GM10248 (cell line): Measurements from ENCODE around the gene SLC6A14.

Experiments
- CTCF ChIA-PET: fragments of 300-600 bp; sonication (Branson Sonifier 250); formaldehyde crosslinking; extraction: SDS; loops from one replicate; lab custom pipeline; 2021; ENCODE audit warnings: antibody characterized with exemption; lab: Yijun Ruan, JAX
- POLR2A ChIA-PET: fragments of 350-650 bp; sonication (Branson Sonifier 250); formaldehyde crosslinking; extraction: SDS; loops from one replicate; lab custom pipeline; 2020; ENCODE audit warnings: antibody characterized with exemption; lab: Yijun Ruan, JAX
- DNase-seq: peaks from one replicate; pipeline ENCODE4 v3.0.0; 2012; ENCODE audit errors: extremely low spot score
- CTCF ChIP-seq: IDR thresholded peaks from 2 replicates; pipeline ENCODE4 v1.5.1; 2012; ENCODE audit warnings: mild to moderate bottlenecking, low read depth; ENCODE audit errors: extremely low read depth, missing control alignments, control extremely low read depth

The SLC6A14 gene

GRCh38 chrX:116436358-116436816 lies at the start of gene SLC6A14:
Gene SLC6A14 (plus strand): TSS chrX:116436606. CDS start chrX:116436710, 104 bp downstream.
- ChIA-PET POLR2A (no interaction called here), CTCF (interaction anchor here (1.0 to 1.4 kb wide), 2 partner anchors 12 to 34 kb away, joined by 3 to 4 read pairs; no protein-coding TSS in a partner anchor)
- no peak for TF ChIP-seq CTCF
- no peak for DNase-seq

GRCh38 chrX:116395752-116396151 lies 40.7 kb upstream of the SLC6A14 start:
- TF ChIP-seq CTCF = no peak
- ChIA-PET CTCF (no interaction called here), POLR2A (no interaction called here)
- DNase-seq = no peak

GRCh38 chrX:116399681-116400080 lies 36.7 kb upstream of the SLC6A14 start:
- no peak for TF ChIP-seq CTCF
- ChIA-PET CTCF (no interaction called here), POLR2A (no interaction called here)
- DNase-seq = no peak

- no peak for TF ChIP-seq CTCF
- DNase-seq = no peak
- ChIA-PET CTCF (interaction anchor here (1.7 kb wide), 1 partner anchor 8 kb away, joined by 3 read pairs; no protein-coding TSS in a partner anchor), POLR2A (no interaction called here)
Measured at GRCh38 chrX:116409219-116409618, 27.2 kb upstream of the SLC6A14 start.

- no peak for TF ChIP-seq CTCF
- DNase-seq = no peak
- POLR2A ChIA-PET = no interaction called here
- CTCF ChIA-PET = no interaction called here
Measured at GRCh38 chrX:116413273-116413672, 23.1 kb upstream of the SLC6A14 start.

- CTCF ChIA-PET = no interaction called here
- POLR2A ChIA-PET = no interaction called here
- TF ChIP-seq CTCF = no peak
Measured at GRCh38 chrX:116417214-116417613, 19.2 kb upstream of the SLC6A14 start.

More at GRCh38 chrX:116417214-116417613, 19.2 kb upstream of the SLC6A14 start:
- DNase-seq = no peak
